HCT116 (cell line): ENCODE results near the gene CCDC148.

Experiments
- CBX3 ChIP-seq: IDR thresholded peaks from 2 replicates; pipeline ENCODE4 v1.6.1; 2012; ENCODE audit warnings: low read depth
- CTCF ChIP-seq, 3 experiments: fragments of 200-600 bp in 1 of 3; sonication (generic) in 1 of 3; IDR thresholded peaks in 2 of 3; conservative IDR thresholded peaks in 1 of 3; 2 replicates each; pipeline ENCODE4 v1.5.1; 2012 to 2017; ENCODE audit warnings: low read depth in 2 of 3, low read length in 2 of 3, antibody characterized with exemption in 1 of 3, borderline replicate concordance in 1 of 3, control low read depth in 1 of 3, mild to moderate bottlenecking in 1 of 3, mixed read lengths in 1 of 3, mixed run types in 1 of 3, moderate library complexity in 1 of 3; ENCODE audit not compliant: insufficient read depth in 1 of 3
- EZH2 ChIP-seq: fragments of 200-600 bp; sonication (generic); IDR thresholded peaks from 2 replicates; pipeline ENCODE4 v1.6.1; 2017; ENCODE audit warnings: antibody characterized with exemption, mixed run types
- FOSL1 ChIP-seq: IDR thresholded peaks from 2 replicates; pipeline ENCODE4 v1.6.1; 2012; ENCODE audit warnings: low read depth
- JUND ChIP-seq: IDR thresholded peaks from 2 replicates; pipeline ENCODE4 v1.6.1; 2012
- POLR2A ChIP-seq: IDR thresholded peaks from 2 replicates; pipeline ENCODE4 v1.7.0; 2011; ENCODE audit warnings: borderline replicate concordance; ENCODE audit not compliant: insufficient read depth, insufficient read length; ENCODE audit errors: extremely low read depth
- POLR2AphosphoS5 ChIP-seq: IDR thresholded peaks from 2 replicates; pipeline ENCODE4 v1.6.1; 2011; ENCODE audit warnings: mild to moderate bottlenecking, low read depth, low read length, moderate library complexity
- SIN3A ChIP-seq: IDR thresholded peaks from 2 replicates; pipeline ENCODE4 v1.6.1; 2012; ENCODE audit warnings: low read depth
- ZFX ChIP-seq: fragments of 450-650 bp; IDR thresholded peaks from 2 replicates; pipeline ENCODE4 v1.6.1; 2017
- ZNF274 ChIP-seq: fragments of 200-500 bp; sonication (Bioruptor generic); IDR thresholded peaks from 2 replicates; pipeline ENCODE4 v1.6.1; 2014; ENCODE audit warnings: mild to moderate bottlenecking, low read depth, low read length, inconsistent platforms

GRCh38 chr2:158270536-158270935, 186.0 kb downstream of the CCDC148 start:
- no peak for TF ChIP-seq CTCF (IDR thresholded peaks at IDR 0.05 in 2 of 3, conservative IDR thresholded peaks at IDR 0.05 in 1 of 3; ENCODE audit: borderline replicate concordance in 1 of 3, insufficient read depth in 1 of 3, low read depth in 2 of 3, low read length in 2 of 3)
- no peak for TF ChIP-seq POLR2AphosphoS5
- no peak for TF ChIP-seq EZH2
- no peak for TF ChIP-seq POLR2A
- TF ChIP-seq SIN3A: no peak
- no peak for TF ChIP-seq JUND
- TF ChIP-seq ZFX: no peak
- TF ChIP-seq CBX3: no peak
- no peak for TF ChIP-seq FOSL1
- no peak for TF ChIP-seq ZNF274
